Peyer's patch (tissue), 4 donors: Measurements from ENCODE around the gene MEF2A.

Experiments used
- CTCF ChIP-seq, 6 experiments: fragments of 450-650 bp in 4 of 6; fragments of 200-600 bp in 2 of 6; sonication (generic) in 1 of 6; IDR thresholded peaks; one replicate each; pipeline ENCODE4 v1.5.1; 2017 to 2019; ENCODE audit warnings: antibody characterized with exemption in 6 of 6, mild to moderate bottlenecking in 3 of 6, moderate library complexity in 1 of 6
- POLR2A ChIP-seq, 2 donors: fragments of 450-650 bp; IDR thresholded peaks; one replicate each; pipeline ENCODE4 v1.5.1; 2017; ENCODE audit warnings: antibody characterized with exemption in 2 of 2, mild to moderate bottlenecking in 2 of 2, moderate library complexity in 2 of 2

GRCh38 chr15:99669250-99669649, 103.5 kb downstream of the MEF2A start:
- TF ChIP-seq CTCF (IDR thresholded peaks at IDR 0.05) (no peak), POLR2A (IDR thresholded peaks at IDR 0.05) (no peak)
